ENCODE data around the gene SLC7A7.
"Not testable (repeated sequence)": the region's sequence is repeated elsewhere in the genome, so short reads cannot be mapped to it uniquely, and the experiment has no call there.

The SLC7A7 gene

DNA sequence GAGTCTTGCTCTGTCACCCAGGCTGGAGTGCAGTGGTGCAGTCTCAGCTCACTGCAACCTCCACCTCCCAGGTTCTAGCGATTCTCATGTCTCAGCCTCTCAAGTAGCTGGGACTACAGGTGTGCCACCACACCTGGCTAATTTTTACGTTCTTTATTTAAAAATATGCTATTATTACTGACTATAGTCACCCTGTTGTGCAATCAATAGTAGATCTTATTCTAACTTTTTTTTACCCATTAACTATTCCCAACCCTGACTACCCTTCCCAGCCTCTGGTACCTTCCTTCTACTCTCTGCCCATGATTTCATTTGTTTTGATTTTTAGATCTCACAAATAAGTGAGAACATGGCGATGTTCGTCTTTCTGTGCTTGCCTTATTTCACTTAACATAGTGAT, 46.3 kb downstream of the SLC7A7 start:
- DNase-seq (ENCODE audit: low read depth in 2 of 2), result no peak
- no peak overlapping the region for H3K4me3 ChIP-seq (replicated peaks in 1 of 2; ENCODE audit: low read depth in 2 of 2, low read length in 2 of 2)
- TF ChIP-seq, protein P1, sequence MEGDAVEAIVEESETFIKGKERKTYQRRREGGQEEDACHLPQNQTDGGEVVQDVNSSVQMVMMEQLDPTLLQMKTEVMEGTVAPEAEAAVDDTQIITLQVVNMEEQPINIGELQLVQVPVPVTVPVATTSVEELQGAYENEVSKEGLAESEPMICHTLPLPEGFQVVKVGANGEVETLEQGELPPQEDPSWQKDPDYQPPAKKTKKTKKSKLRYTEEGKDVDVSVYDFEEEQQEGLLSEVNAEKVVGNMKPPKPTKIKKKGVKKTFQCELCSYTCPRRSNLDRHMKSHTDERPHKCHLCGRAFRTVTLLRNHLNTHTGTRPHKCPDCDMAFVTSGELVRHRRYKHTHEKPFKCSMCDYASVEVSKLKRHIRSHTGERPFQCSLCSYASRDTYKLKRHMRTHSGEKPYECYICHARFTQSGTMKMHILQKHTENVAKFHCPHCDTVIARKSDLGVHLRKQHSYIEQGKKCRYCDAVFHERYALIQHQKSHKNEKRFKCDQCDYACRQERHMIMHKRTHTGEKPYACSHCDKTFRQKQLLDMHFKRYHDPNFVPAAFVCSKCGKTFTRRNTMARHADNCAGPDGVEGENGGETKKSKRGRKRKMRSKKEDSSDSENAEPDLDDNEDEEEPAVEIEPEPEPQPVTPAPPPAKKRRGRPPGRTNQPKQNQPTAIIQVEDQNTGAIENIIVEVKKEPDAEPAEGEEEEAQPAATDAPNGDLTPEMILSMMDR (IDR thresholded peaks at IDR 0.05; ENCODE audit: low read depth, low read length), result no peak

GRCh38 chr14:22767323-22767589, 48.0 kb downstream of the SLC7A7 start:
- TF ChIP-seq, protein P1 (IDR thresholded peaks at IDR 0.05; ENCODE audit: low read depth, low read length), result no peak
- H3K4me3 ChIP-seq (replicated peaks in 1 of 2; ENCODE audit: low read depth in 2 of 2, low read length in 2 of 2), result peak overlapping the region; percentile 92 to 98
- DNase-seq (ENCODE audit: low read depth in 2 of 2), result no peak

DNA sequence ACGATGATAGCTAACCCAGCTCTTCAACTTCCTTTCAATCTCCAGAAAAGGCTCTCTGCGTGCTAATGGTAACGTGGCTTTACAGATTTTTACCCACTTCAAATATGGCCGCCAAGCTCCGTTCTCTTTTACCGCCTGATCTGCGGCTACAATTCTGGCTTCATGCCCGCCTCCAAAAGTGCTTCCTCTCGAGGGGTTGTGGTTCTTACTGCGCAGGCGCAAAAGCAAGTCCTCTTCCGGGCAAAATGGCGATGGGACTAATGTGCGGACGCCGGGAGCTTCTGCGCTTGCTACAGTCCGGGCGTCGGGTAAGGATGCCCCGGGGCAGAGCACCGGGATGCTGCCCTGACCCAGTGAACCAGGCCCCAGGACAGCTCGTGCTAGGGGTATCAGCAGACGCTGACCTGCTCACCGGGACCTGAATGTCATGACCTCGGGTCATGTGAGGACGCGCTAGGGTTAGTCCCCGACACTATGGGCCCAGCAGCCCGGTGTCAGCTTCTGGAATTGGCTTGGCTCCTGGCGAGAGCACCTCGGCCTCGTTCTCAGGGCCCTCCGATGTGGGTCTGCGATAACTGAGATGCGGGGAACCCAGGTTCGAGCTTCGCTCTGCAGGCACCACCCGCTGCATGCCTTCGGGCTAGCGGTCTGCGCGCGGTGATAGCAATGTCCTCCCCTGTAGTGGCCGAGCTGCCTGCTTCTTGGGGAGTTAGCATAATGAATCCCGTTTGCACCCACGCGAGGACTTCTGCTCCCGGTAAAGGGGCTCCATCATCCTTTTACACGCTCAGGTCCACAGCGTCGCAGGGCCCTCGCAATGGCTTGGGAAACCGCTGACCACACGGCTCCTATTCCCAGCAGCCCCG, 48.5 kb downstream of the SLC7A7 start, which contains the start of gene OXA1L:
TSS of gene OXA1L (plus strand) at position 232 of the 866 bp plus-strand sequence. CDS start at position 246, 14 bp downstream.
- H3K4me3 ChIP-seq (replicated peaks in 1 of 2; ENCODE audit: low read depth in 2 of 2, low read length in 2 of 2), result peak within 1 kb of the TSS; percentile 92 to 98
- TF ChIP-seq, protein P1 (IDR thresholded peaks at IDR 0.05; ENCODE audit: low read depth, low read length), result no peak
- peak; percentile 99 for DNase-seq (ENCODE audit: low read depth in 2 of 2)

DNA sequence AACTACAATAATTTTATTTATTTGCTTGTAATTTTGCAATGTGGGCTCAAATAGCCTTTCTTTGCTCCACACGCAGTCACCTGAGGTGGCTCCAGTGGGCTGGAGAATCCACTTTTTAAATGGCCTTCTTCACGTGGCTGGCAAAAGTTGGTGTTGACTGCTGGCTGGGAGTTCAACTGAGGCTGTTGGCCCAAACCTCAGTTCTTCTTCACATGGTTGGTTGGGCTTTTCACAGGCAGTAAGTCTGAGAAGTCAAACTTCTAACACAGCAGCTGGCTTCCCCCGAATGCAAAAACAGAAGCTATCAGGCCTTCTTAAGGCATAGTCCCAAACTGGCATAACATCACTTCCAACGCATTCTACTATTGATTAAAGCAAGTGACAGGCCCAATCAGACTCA, 50.9 kb downstream of the SLC7A7 start:
- TF ChIP-seq, protein P1 (IDR thresholded peaks at IDR 0.05; ENCODE audit: low read depth, low read length), result no peak
- H3K4me3 ChIP-seq (replicated peaks in 1 of 2; ENCODE audit: low read depth in 2 of 2, low read length in 2 of 2), result no peak overlapping the region
- no peak for DNase-seq (ENCODE audit: low read depth in 2 of 2)

- no peak for DNase-seq (ENCODE audit: low read depth in 2 of 2)
- TF ChIP-seq, protein P1 (IDR thresholded peaks at IDR 0.05; ENCODE audit: low read depth, low read length), result no peak
- H3K4me3 ChIP-seq (replicated peaks in 1 of 2; ENCODE audit: low read depth in 2 of 2, low read length in 2 of 2), result no peak overlapping the region
These were observed 53.5 kb downstream of the SLC7A7 start for GRCh38 chr14:22761734-22762133.

DNA sequence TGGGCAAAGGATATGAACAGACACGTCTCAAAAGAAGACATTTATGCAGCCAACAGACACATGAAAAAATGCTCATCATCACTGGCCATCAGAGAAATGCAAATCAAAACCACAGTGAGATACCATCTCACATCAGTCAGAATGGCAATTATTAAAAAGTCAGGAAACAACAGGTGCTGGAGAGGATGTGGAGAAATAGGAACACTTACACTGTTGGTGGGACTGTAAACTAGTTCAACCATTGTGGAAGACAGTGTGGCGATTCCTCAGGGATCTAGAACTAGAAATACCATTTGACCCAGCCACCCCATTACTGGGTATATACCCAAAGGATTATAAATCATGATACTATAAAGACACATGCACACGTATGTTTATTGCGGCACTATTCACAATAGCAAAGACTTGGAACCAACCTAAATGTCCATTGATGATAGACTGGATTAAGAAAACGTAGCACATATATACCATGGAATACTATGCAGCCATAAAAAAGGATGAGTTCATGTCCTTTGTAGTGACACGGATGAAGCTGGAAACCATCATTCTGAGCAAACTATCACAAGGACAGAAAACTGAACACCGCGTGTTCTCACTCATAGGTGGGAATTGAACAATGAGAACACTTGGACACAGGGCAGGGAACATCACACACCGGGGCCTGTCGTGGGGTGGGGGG, 57.1 kb downstream of the SLC7A7 start:
- not testable (repeated sequence) for DNase-seq (ENCODE audit: low read depth in 2 of 2); H3K4me3 ChIP-seq (replicated peaks in 1 of 2; ENCODE audit: low read depth in 2 of 2, low read length in 2 of 2)

GRCh38 chr14:22753586-22753985, 61.6 kb downstream of the SLC7A7 start:
- TF ChIP-seq, protein P1 (IDR thresholded peaks at IDR 0.05; ENCODE audit: low read depth, low read length), result no peak
- peak in 1 of 2 donors; percentile 14 for DNase-seq (ENCODE audit: low read depth in 2 of 2)
- no peak overlapping the region for H3K4me3 ChIP-seq (replicated peaks in 1 of 2; ENCODE audit: low read depth in 2 of 2, low read length in 2 of 2)
